Lower leg skin (tissue), 4 donors: ENCODE results near the gene LAMC3. TPM values are rescaled to one million over a fixed set of nuclear protein-coding genes. Genes with fewer than 3 reads are reported as not detected.
A peak's percentile ranks its signal among the peaks of the same experiment; 100 is the strongest.

Experiments used
- DNase-seq, 2 donors: peaks; one replicate each; pipeline ENCODE4 v3.0.0-alpha.2; 2019; ENCODE audit warnings: low spot score in 2 of 2
- H3K4me3 ChIP-seq: fragments of 200-600 bp; sonication (generic); 2 replicates; pipeline ENCODE4 v1.5.1; 2017; ENCODE audit warnings: mild to moderate bottlenecking, low read depth; ENCODE audit not compliant: poor library complexity, severe bottlenecking
- POLR2A ChIP-seq, 2 donors: fragments of 450-650 bp; IDR thresholded peaks; one replicate each; pipeline ENCODE4 v1.6.1; 2016 to 2017; ENCODE audit warnings: antibody characterized with exemption in 2 of 2, mild to moderate bottlenecking in 1 of 2, moderate library complexity in 1 of 2
- WGBS, 2 donors: methylation state at CpG; one replicate each; pipeline ENCODE4 v1.1.5; 2018; 5-methylcytosine and 5-hydroxymethylcytosine counted together
- intact Hi-C: fragments of 100-400 bp; cut with DNase I; formaldehyde crosslinking; loops from one replicate; pipeline ENCODE4 v1.15.0; 2023; ENCODE audit warnings: low total_unique reads
- total RNA-seq, 4 donors: library from RNA; depleted of rRNA; stranded (reverse); fragments of >200 nt; gene quantifications; one replicate each; pipeline ENCODE4 v1.1.0, GENCODE V29; 2016
- TF ChIP-seq, protein P1 (sequence below), 3 donors: fragments of 450-650 bp; IDR thresholded peaks; one replicate each; pipeline ENCODE4 v1.5.1; 2016; ENCODE audit warnings: antibody characterized with exemption in 3 of 3, mild to moderate bottlenecking in 3 of 3, moderate library complexity in 2 of 3

LAMC3 gene
- 10 to 100 TPM in 3 of 4 donors, 1 to 10 TPM in 1; 9.1 to 23.0 (median 11.2) TPM for total RNA-seq

DNA sequence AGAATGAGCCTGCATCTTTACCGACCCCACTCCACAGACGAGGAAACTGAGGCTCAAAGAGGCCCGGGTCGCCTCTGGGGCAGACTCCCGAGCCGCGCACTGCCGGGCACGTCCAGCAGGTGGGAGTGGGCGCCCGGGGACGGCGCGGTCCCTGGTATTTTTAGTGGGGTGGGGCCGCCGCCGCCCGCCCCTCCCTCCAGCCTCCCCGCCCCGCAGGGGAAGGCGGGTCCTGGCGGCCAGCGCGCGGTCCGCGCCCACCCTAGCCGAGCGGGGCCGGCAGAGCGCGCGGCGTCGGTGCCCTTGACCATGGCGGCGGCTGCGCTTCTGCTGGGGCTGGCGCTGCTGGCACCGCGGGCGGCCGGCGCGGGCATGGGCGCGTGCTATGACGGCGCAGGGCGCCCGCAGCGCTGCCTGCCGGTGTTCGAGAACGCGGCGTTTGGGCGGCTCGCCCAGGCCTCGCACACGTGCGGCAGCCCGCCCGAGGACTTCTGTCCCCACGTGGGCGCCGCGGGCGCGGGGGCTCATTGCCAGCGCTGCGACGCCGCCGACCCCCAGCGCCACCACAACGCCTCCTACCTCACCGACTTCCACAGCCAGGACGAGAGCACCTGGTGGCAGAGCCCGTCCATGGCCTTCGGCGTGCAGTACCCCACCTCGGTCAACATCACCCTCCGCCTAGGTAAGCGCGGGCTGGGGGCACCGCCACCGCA is at the start of gene LAMC3:
Gene LAMC3, plus strand, starts transcription at position 266 of the 710 bp plus-strand sequence. Its CDS starts 41 bp downstream, at position 307.
- intact Hi-C loops = no loop called here
- H3K4me3 ChIP-seq = no peak within 1 kb of the TSS
- 6 to 15% methylated on average over 35 to 56 of the region's 88 CpGs for WGBS, 2 donors
- TF ChIP-seq, protein P1, sequence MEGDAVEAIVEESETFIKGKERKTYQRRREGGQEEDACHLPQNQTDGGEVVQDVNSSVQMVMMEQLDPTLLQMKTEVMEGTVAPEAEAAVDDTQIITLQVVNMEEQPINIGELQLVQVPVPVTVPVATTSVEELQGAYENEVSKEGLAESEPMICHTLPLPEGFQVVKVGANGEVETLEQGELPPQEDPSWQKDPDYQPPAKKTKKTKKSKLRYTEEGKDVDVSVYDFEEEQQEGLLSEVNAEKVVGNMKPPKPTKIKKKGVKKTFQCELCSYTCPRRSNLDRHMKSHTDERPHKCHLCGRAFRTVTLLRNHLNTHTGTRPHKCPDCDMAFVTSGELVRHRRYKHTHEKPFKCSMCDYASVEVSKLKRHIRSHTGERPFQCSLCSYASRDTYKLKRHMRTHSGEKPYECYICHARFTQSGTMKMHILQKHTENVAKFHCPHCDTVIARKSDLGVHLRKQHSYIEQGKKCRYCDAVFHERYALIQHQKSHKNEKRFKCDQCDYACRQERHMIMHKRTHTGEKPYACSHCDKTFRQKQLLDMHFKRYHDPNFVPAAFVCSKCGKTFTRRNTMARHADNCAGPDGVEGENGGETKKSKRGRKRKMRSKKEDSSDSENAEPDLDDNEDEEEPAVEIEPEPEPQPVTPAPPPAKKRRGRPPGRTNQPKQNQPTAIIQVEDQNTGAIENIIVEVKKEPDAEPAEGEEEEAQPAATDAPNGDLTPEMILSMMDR (IDR thresholded peaks at IDR 0.05) = no peak
- TF ChIP-seq POLR2A (IDR thresholded peaks at IDR 0.05) = no peak
- DNase-seq = no peak

DNA sequence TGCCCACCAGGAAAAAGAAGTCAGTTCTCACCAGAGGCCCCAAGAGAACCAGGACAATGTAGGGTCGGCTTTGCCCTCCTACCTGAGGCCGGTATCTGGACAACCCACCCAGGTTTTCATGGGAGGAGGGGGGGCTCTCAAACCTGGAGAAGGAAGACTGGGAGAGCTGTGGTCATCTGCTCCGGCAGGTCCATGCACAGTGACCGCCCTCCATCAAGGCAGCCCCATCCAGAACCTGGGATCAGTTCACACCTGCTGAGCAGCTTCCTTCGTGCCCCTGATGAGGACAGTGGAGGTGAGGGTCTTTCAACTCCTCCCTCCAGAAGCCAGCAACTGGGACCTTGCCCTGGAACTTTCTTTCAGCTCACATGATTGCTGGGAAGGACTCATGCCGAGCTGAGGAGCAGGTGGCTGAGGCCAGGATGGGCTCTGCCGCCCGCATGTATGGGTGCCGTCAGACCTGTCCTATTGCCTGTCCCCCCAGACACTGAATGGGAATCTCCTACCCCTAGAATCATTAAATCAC is 49.1 kb upstream of the LAMC3 start:
- no peak overlapping the region for H3K4me3 ChIP-seq
- intact Hi-C loops = no loop called here
- 84 to 91% methylated on average over 9 of the region's 9 CpGs for WGBS, 2 donors
- no peak for DNase-seq
- TF ChIP-seq, protein P1 (IDR thresholded peaks at IDR 0.05) = no peak
- no peak for TF ChIP-seq POLR2A (IDR thresholded peaks at IDR 0.05)

DNA sequence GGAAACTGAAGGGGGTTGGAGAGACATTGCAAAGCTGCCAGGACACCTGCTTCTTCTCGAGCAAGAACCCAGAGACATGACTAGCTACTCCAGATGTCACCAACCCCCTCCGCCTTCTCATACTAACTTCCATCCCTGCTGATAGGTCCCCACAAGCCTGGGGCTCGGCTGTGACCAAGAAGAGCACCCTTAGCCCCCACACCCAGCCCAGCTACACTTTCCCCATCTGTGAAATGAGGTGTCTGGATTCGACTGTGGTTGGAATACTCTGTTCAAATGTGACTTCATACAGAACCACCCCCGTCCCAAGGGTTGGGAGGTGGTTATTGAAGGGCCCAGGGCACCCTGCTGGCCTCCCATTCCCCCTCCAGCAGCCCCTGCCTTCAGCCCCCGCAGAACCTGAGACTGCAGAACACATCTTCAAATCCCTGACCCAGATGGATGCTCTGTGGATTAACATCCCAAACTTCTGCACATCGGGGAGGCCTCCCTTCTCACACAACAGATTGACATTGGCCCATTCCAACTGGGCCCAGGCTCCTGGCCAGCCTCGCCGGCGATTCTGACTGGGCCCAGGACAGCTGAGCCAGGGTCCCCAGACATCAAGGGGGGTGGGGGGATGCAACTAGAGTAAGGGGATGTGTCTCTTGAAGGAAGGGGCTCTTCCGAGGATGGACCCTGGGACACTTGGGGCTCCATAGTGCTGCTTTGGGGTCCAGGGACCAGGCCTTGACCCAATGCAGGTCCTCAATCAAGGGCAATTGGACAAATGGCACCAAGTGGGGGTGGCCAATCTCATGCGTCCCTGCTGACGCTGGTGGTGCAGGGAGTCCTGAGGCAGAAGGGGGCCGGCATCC is 48.2 kb upstream of the LAMC3 start:
- WGBS, 2 donors = 92% methylated on average over 14 of the region's 14 CpGs
- intact Hi-C loops = no loop called here
- DNase-seq = no peak
- no peak overlapping the region for H3K4me3 ChIP-seq
- TF ChIP-seq POLR2A (IDR thresholded peaks at IDR 0.05) = no peak

DNA sequence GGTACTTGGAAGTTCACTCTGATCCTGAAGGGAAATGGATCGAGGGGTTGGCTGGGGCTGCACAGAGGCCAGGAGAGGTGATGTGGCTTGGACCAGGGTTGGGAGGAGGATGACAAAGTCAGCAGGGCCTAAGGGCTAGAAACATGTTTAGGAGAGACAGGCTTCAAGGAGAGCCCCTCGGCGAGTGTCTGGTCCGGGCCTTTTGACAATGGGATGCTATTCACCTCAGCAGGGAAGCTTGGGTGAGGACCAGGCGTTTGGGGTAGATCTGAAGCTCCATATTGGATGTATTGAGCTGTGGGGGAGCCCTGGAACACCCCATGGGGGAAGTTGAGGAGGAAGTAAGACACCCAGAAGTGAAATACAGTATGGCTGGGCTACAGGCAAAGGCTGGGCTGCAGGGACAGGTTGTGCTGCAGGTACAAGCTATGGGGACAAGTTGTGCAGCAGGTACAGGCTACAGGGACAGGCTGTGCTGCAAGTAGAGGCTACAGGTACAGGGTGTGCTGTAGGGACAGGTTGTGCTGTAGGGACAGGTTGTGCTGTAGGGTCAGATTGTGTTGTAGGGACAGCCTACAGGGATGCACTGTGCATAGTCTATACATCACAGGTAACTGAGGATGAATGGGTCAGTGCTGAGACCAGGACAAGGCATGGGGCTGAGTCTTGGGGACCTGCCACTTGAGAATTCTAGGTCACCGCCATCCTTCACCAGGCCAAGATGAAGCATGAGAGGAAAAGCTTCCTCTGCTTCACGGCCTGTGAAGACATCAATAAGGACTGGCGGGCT is 47.3 kb upstream of the LAMC3 start:
- TF ChIP-seq, protein P1 (IDR thresholded peaks at IDR 0.05) = no peak
- no peak for TF ChIP-seq POLR2A (IDR thresholded peaks at IDR 0.05)
- no peak for DNase-seq
- WGBS, 2 donors = 90 to 94% methylated on average over 8 of the region's 8 CpGs
- no peak overlapping the region for H3K4me3 ChIP-seq
- intact Hi-C loops = no loop called here

DNA sequence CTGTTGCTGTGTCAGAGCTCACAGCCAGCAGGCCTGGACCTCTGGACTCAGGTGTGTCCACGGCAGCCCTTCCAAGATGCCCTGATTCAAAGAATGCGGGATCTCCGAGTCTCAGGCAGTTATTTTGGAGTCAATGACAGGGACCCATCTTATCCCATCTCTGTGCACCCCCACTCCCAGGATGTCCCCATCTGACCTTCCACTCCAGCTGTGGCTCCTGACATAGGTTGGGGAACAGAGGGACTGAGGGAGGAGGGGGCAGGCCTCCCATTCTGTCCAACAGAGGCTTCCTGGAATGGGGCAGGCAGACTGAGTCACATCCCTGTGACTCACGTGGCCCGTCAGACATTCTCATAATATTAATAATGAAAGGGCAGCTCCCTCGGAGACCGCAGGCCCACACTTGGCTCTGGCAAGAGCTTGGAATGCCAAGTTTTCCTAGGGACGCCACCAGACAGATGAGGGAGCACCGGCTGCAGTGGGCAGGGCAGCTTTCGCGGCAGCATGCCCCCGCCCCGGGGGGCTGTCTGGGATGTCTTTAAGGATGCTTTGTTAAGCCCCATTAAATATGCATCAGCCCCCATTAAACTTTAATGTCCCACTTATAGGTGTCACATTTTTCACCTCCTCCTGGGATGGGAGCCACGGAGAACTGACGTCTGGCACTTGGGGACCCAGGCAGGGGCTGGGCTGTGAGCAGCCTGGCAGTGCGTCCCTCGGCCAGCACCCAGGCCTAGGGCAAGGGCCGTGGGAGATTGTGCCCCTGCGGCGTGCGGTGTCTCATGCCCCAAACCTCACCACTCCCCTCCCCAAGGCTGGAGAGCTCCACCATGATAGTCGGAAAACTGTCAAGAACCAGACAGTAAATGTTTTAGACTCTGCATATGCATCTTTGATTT is 46.3 kb upstream of the LAMC3 start:
- 34 to 44% methylated on average over 22 of the region's 22 CpGs for WGBS, 2 donors
- intact Hi-C loops = no loop called here
- no peak overlapping the region for H3K4me3 ChIP-seq
- peak in 1 of 2 donors; percentile 60 for DNase-seq
- no peak for TF ChIP-seq POLR2A (IDR thresholded peaks at IDR 0.05)
- TF ChIP-seq, protein P1 (IDR thresholded peaks at IDR 0.05) = no peak
